Testis (tissue), 2 donors: ENCODE measurements around the gene GPR89B.
"Not testable (repeated sequence)": the region's sequence is repeated elsewhere in the genome, so short reads cannot be mapped to it uniquely, and the experiment has no call there.

Source experiments
- CTCF ChIP-seq, 3 experiments: fragments of 450-650 bp in 2 of 3; fragments of 200-600 bp in 1 of 3; sonication (generic) in 1 of 3; IDR thresholded peaks; one replicate each; pipeline ENCODE4 v1.5.1; 2016 to 2019; ENCODE audit warnings: antibody characterized with exemption in 3 of 3, mild to moderate bottlenecking in 2 of 3, moderate library complexity in 1 of 3
- POLR2A ChIP-seq: fragments of 450-650 bp; IDR thresholded peaks from one replicate; pipeline ENCODE4 v1.6.1; 2017; ENCODE audit warnings: antibody characterized with exemption, mild to moderate bottlenecking, moderate library complexity

GRCh38 chr1:147928236-147929132 is at the start of gene GPR89B:
- TF ChIP-seq POLR2A; CTCF (IDR thresholded peaks at IDR 0.05): not testable (repeated sequence)
